CD14-positive monocyte (primary cell): ENCODE data around the gene MEGF8. TPM values are rescaled to one million over a fixed set of nuclear protein-coding genes. Genes with fewer than 3 reads are reported as not detected.
A peak's percentile ranks its signal among the peaks of the same experiment; 100 is the strongest.

ENCODE experiments used
- DNase-seq, 3 donors: peaks; one replicate each; pipeline ENCODE4 v3.0.0-alpha.2; 2011 to 2022
- H2AFZ ChIP-seq: 2 replicates; pipeline ENCODE4 v1.6.0; 2012; ENCODE audit warnings: mild to moderate bottlenecking, low read depth, low read length, inconsistent platforms; ENCODE audit not compliant: insufficient read depth, poor library complexity, severe bottlenecking
- H3K27ac ChIP-seq, 2 donors: 1 replicate in 1 of 2; 2 replicates in 1 of 2; pipeline ENCODE4 v1.5.1; 2012 to 2013; ENCODE audit warnings: low read length in 2 of 2, control low read depth in 1 of 2, inconsistent platforms in 1 of 2, low read depth in 1 of 2, mild to moderate bottlenecking in 1 of 2
- H3K27me3 ChIP-seq, 2 donors: one replicate each; pipeline versions ENCODE4 v1.6.0 to v1.6.1; 2011 to 2013; ENCODE audit warnings: low read length in 2 of 2; ENCODE audit not compliant: control insufficient read depth in 2 of 2, insufficient read depth in 2 of 2
- H3K36me3 ChIP-seq, 2 donors: replicated peaks in 1 of 2; 1 replicate in 1 of 2; 2 replicates in 1 of 2; pipeline versions ENCODE4 v1.5.1 to v1.6.1; 2012 to 2013; ENCODE audit warnings: low read length in 2 of 2, control low read depth in 1 of 2, inconsistent platforms in 1 of 2, mild to moderate bottlenecking in 1 of 2; ENCODE audit not compliant: insufficient read depth in 2 of 2, control insufficient read depth in 1 of 2
- H3K4me1 ChIP-seq, 2 donors: 1 replicate in 1 of 2; 2 replicates in 1 of 2; pipeline versions ENCODE4 v1.5.1 to v1.6.1; 2012 to 2013; ENCODE audit warnings: low read length in 2 of 2, control low read depth in 1 of 2, inconsistent platforms in 1 of 2, mild to moderate bottlenecking in 1 of 2, moderate library complexity in 1 of 2; ENCODE audit not compliant: insufficient read depth in 2 of 2, control insufficient read depth in 1 of 2
- H3K4me2 ChIP-seq: replicated peaks from 2 replicates; pipeline ENCODE3; 2012; ENCODE audit warnings: low read length, moderate library complexity, mild to moderate bottlenecking; ENCODE audit not compliant: poor library complexity, severe bottlenecking; ENCODE audit errors: extremely low read depth
- H3K4me3 ChIP-seq, 3 experiments: fragments of 200-600 bp in 1 of 3; sonication (generic) in 1 of 3; replicated peaks in 1 of 3; 1 replicate in 2 of 3; 2 replicates in 1 of 3; pipeline ENCODE4 v1.5.1; 2011 to 2013; ENCODE audit warnings: low read length in 3 of 3, mild to moderate bottlenecking in 3 of 3, control low read depth in 2 of 3, low read depth in 2 of 3, inconsistent platforms in 1 of 3, moderate library complexity in 1 of 3
- H3K79me2 ChIP-seq: 2 replicates; pipeline ENCODE4 v1.6.0; 2012; ENCODE audit warnings: mild to moderate bottlenecking, control low read depth, inconsistent platforms, low read length, moderate library complexity; ENCODE audit not compliant: insufficient read depth
- H3K9ac ChIP-seq: 2 replicates; pipeline ENCODE4 v1.6.0; 2017; ENCODE audit warnings: low read length, mild to moderate bottlenecking; ENCODE audit not compliant: insufficient read depth, poor library complexity, severe bottlenecking
- H3K9me3 ChIP-seq, 2 donors: replicated peaks in 1 of 2; 1 replicate in 1 of 2; 2 replicates in 1 of 2; pipeline versions ENCODE4 v1.5.1 to v1.6.1; 2012 to 2013; ENCODE audit warnings: low read length in 2 of 2, control low read depth in 1 of 2; ENCODE audit not compliant: control insufficient read depth in 1 of 2, insufficient read depth in 1 of 2
- H4K20me1 ChIP-seq: 2 replicates; pipeline ENCODE4 v1.6.0; 2012; ENCODE audit warnings: mild to moderate bottlenecking, low read length, control low read depth, moderate library complexity; ENCODE audit not compliant: insufficient read depth
- H3K27ac Mint-ChIP-seq, 7 donors: one replicate each; pipeline ENCODE4 v1.8.0; 2020; ENCODE audit warnings: mild to moderate bottlenecking in 7 of 7, mixed read lengths in 7 of 7, moderate library complexity in 6 of 7, inconsistent platforms in 2 of 7
- H3K27me3 Mint-ChIP-seq, 3 donors: one replicate each; pipeline ENCODE4 v1.8.0; 2021 to 2022; ENCODE audit warnings: low read depth in 3 of 3, mild to moderate bottlenecking in 3 of 3, mixed read lengths in 3 of 3, moderate library complexity in 3 of 3, inconsistent platforms in 1 of 3
- H3K36me3 Mint-ChIP-seq, 2 donors: one replicate each; pipeline ENCODE4 v1.8.0; 2020; ENCODE audit warnings: mixed read lengths in 2 of 2, inconsistent platforms in 1 of 2, mild to moderate bottlenecking in 1 of 2
- H3K4me1 Mint-ChIP-seq: one replicate; pipeline ENCODE4 v1.8.0; 2020; ENCODE audit warnings: mild to moderate bottlenecking, mixed read lengths
- H3K4me3 Mint-ChIP-seq, 2 donors: one replicate each; pipeline ENCODE4 v1.8.0; 2020; ENCODE audit warnings: mild to moderate bottlenecking in 2 of 2, mixed read lengths in 2 of 2, moderate library complexity in 1 of 2
- H3K9me3 Mint-ChIP-seq, 7 donors: one replicate each; pipeline ENCODE4 v1.8.0; 2020 to 2022; ENCODE audit warnings: mixed read lengths in 7 of 7, mild to moderate bottlenecking in 6 of 7, moderate library complexity in 6 of 7, inconsistent platforms in 2 of 7
- CTCF ChIP-seq: fragments of 200-600 bp; IDR thresholded peaks from one replicate; pipeline ENCODE4 v1.8.0; 2022; ENCODE audit warnings: antibody characterized with exemption, mild to moderate bottlenecking
- WGBS: methylation state at CpG from one replicate; pipeline ENCODE4 v1.1.5; 2013; ENCODE audit warnings: missing lambda C conversion rate; ENCODE audit not compliant: insufficient coverage; 5-methylcytosine and 5-hydroxymethylcytosine counted together
- intact Hi-C, 2 donors: fragments of 100-400 bp; cut with micrococcal nuclease; formaldehyde crosslinking; loops; one replicate each; pipeline versions ENCODE4 v1.15.0 to v1.15.1; 2023
- polyA plus RNA-seq, 3 donors: library from polyadenylated mRNA; depleted of rRNA in 1 of 3; unstranded in 2 of 3; stranded (reverse) in 1 of 3; fragments of 300-500 nt in 2 of 3; fragments of >200 nt in 1 of 3; fragmentation: Illumina TruSeq in 2 of 3; gene quantifications; 1 replicate in 2 of 3; 2 replicates in 1 of 3; pipeline ENCODE4 v1.2.3, GENCODE V29; 2012 to 2021

The MEGF8 gene
- polyA plus RNA-seq, 3 donors: 0.15 to 2.7 (median 0.27) TPM

- H3K4me2 ChIP-seq: no peak overlapping the region
- H3K4me3 Mint-ChIP-seq: no peak overlapping the region
- peaks cover 9 to 13% of the 10 kb centered on the region in 2 donors for H3K4me1 ChIP-seq
- 91% methylated on average over 14 of the region's 14 CpGs for WGBS
- no peak overlapping the region for H3K9ac ChIP-seq
- no peak overlapping the region for H2AFZ ChIP-seq
- intact Hi-C loops: no loop called here
- H3K27me3 Mint-ChIP-seq: peaks cover 34 to 41% (median 35%) of the 10 kb centered on the region in 3 donors
- H3K79me2 ChIP-seq: no peaks in the 10 kb centered on the region
- TF ChIP-seq CTCF: no peak
- H3K4me1 Mint-ChIP-seq: peaks cover 12% of the 10 kb centered on the region
- peaks cover 16 to 32% of the 10 kb centered on the region in 2 donors for H3K27me3 ChIP-seq
- H3K4me3 ChIP-seq: no peak overlapping the region
- H3K9me3 ChIP-seq: peaks cover 0 to 9% of the 10 kb centered on the region in 2 donors
- peaks cover 0 to 7% (median 2%) of the 10 kb centered on the region in 7 donors for H3K9me3 Mint-ChIP-seq
- no peak overlapping the region for H3K27ac Mint-ChIP-seq
- no peak overlapping the region for H3K27ac ChIP-seq
- no peak for DNase-seq
- no peaks in the 10 kb centered on the region for H4K20me1 ChIP-seq
- peaks cover 0 to 6% of the 10 kb centered on the region in 2 donors for H3K36me3 Mint-ChIP-seq
- no peaks in the 10 kb centered on the region for H3K36me3 ChIP-seq
Observed at GRCh38 chr19:42309686-42310085, 15.7 kb upstream of the MEGF8 start.

- Histone ChIP-seq H3K4me1 (peaks cover 14 to 19% of the 10 kb centered on the region in 2 donors), H2AFZ (no peak overlapping the region), H3K27ac (no peak overlapping the region), H3K9ac (no peak overlapping the region), H3K9me3 (peaks cover 0 to 9% of the 10 kb centered on the region in 2 donors), H4K20me1 (no peaks in the 10 kb centered on the region), H3K79me2 (no peaks in the 10 kb centered on the region), H3K4me3 (no peak overlapping the region), H3K36me3 (no peaks in the 10 kb centered on the region), H3K4me2 (no peak overlapping the region), H3K27me3 (peaks cover 16 to 41% of the 10 kb centered on the region in 2 donors)
- Mint-ChIP-seq H3K36me3 (peaks cover 0 to 6% of the 10 kb centered on the region in 2 donors), H3K27ac (no peak overlapping the region), H3K9me3 (peaks cover 0 to 7% (median 2%) of the 10 kb centered on the region in 7 donors), H3K4me1 (peaks cover 16% of the 10 kb centered on the region), H3K4me3 (peak overlapping the region in 1 of 2 donors; percentile 84), H3K27me3 (peaks cover 40 to 56% (median 49%) of the 10 kb centered on the region in 3 donors)
- WGBS: 92% methylated on average over 2 of the region's 2 CpGs
- no peak for TF ChIP-seq CTCF
- intact Hi-C loops: no loop called here
- DNase-seq: no peak
Observed at GRCh38 chr19:42311657-42312056, 13.8 kb upstream of the MEGF8 start.
